Adrenal gland (tissue), 12 donors: ENCODE results near the gene C10orf120. TPM values are rescaled to one million over a fixed set of nuclear protein-coding genes. Genes with fewer than 3 reads are reported as not detected.

ENCODE experiments used
- DNase-seq, 7 donors: peaks; one replicate each; pipeline ENCODE4 v3.0.0-alpha.2; 2019 to 2020
- H3K27ac ChIP-seq, 5 donors: fragments of 200-600 bp; sonication (generic) in 4 of 5; 1 replicate in 3 of 5; 2 replicates in 2 of 5; pipeline versions ENCODE4 v1.5.1 to v1.8.0; 2016 to 2020; ENCODE audit warnings: mild to moderate bottlenecking in 1 of 5
- H3K27me3 ChIP-seq: fragments of 200-600 bp; 2 replicates; pipeline ENCODE4 v1.8.0; 2021
- H3K36me3 ChIP-seq, 2 donors: fragments of 200-600 bp; replicated peaks in 1 of 2; 1 replicate in 1 of 2; 2 replicates in 1 of 2; pipeline versions ENCODE4 v1.5.1 to v1.8.0; 2018 to 2022
- H3K4me1 ChIP-seq, 2 donors: fragments of 200-600 bp; replicated peaks in 1 of 2; 1 replicate in 1 of 2; 2 replicates in 1 of 2; pipeline versions ENCODE4 v1.5.1 to v1.8.0; 2018 to 2021
- H3K4me3 ChIP-seq, 4 donors: fragments of 200-600 bp; sonication (generic) in 3 of 4; one replicate each; pipeline ENCODE4 v1.5.1; 2016 to 2018
- H3K9me3 ChIP-seq, 3 donors: fragments of 200-600 bp; sonication (generic) in 1 of 3; replicated peaks in 1 of 3; 1 replicate in 2 of 3; 2 replicates in 1 of 3; pipeline versions ENCODE4 v1.5.1 to v1.8.0; 2016 to 2021
- POLR2A ChIP-seq, 2 donors: fragments of 450-650 bp; IDR thresholded peaks; one replicate each; pipeline ENCODE4 v1.6.1; 2017; ENCODE audit warnings: antibody characterized with exemption in 2 of 2, mild to moderate bottlenecking in 2 of 2, moderate library complexity in 1 of 2
- WGBS, 4 donors: extraction: QIAGEN DNeasy Blood & Tissue Kit in 2 of 4; methylation state at CpG; one replicate each; pipeline versions ENCODE4 v1.1.5 to v1.1.7; 2013 to 2017; 5-methylcytosine and 5-hydroxymethylcytosine counted together
- intact Hi-C, 2 donors: fragments of 100-400 bp; cut with DNase I; formaldehyde crosslinking; loops; one replicate each; pipeline versions ENCODE4 v1.14.1 to v1.15.0; 2022 to 2023
- polyA plus RNA-seq, 3 donors: library from polyadenylated mRNA; stranded (reverse); fragments of 200-250 nt in 2 of 3; fragments of 350-450 nt in 1 of 3; fragmentation: Illumina TruSeq in 1 of 3; extraction: RNeasy Lipid Tissue Mini Kit (QIAGEN cat#74804) in 1 of 3; gene quantifications; one replicate each; pipeline ENCODE4 v1.2.3, GENCODE V29; 2013 to 2014
- total RNA-seq, 9 donors: library from RNA; depleted of rRNA in 4 of 9; stranded (reverse); fragments of >200 nt in 4 of 9; fragments of 120-200 nt in 1 of 9; fragmentation: NEBNext Ultra II Directional in 1 of 9; extraction: Animal tissue kit (Norgen Biotek cat#: 25700) in 1 of 9; gene quantifications; one replicate each; pipeline versions ENCODE4 v1.1.0 to v1.2.4, GENCODE V29; 2013 to 2023
- TF ChIP-seq, protein P1 (sequence below), 6 experiments: fragments of 450-650 bp in 4 of 6; fragments of 200-600 bp in 2 of 6; sonication (generic) in 1 of 6; IDR thresholded peaks; 1 replicate in 5 of 6; 2 replicates in 1 of 6; pipeline versions ENCODE4 v1.5.1 to v1.8.0; 2016 to 2021; ENCODE audit warnings: antibody characterized with exemption in 6 of 6, mild to moderate bottlenecking in 2 of 6, moderate library complexity in 1 of 6
- donor health status: healthy with polysubstance abuse.
- donor health status: Bipolar disorder and iron deficiency.
- donor health status: DM: yes; HTN: yes; CAD: no.
- donor health status: DM: no; HTN: no; CAD: no.
- donor health status: DM: no; HTN: no; CAD: no.
- donor health status: DM: yes; HTN: yes; CAD: no.

The C10orf120 gene
- total and polyA plus RNA-seq, 12 donors = not detected

- no peak overlapping the region for H3K27ac ChIP-seq
- no peaks in the 10 kb centered on the region for H3K4me1 ChIP-seq
- no peak for TF ChIP-seq POLR2A (IDR thresholded peaks at IDR 0.05)
- TF ChIP-seq, protein P1, sequence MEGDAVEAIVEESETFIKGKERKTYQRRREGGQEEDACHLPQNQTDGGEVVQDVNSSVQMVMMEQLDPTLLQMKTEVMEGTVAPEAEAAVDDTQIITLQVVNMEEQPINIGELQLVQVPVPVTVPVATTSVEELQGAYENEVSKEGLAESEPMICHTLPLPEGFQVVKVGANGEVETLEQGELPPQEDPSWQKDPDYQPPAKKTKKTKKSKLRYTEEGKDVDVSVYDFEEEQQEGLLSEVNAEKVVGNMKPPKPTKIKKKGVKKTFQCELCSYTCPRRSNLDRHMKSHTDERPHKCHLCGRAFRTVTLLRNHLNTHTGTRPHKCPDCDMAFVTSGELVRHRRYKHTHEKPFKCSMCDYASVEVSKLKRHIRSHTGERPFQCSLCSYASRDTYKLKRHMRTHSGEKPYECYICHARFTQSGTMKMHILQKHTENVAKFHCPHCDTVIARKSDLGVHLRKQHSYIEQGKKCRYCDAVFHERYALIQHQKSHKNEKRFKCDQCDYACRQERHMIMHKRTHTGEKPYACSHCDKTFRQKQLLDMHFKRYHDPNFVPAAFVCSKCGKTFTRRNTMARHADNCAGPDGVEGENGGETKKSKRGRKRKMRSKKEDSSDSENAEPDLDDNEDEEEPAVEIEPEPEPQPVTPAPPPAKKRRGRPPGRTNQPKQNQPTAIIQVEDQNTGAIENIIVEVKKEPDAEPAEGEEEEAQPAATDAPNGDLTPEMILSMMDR (IDR thresholded peaks at IDR 0.05) = no peak
- intact Hi-C loops = no loop called here
- no peaks in the 10 kb centered on the region for H3K9me3 ChIP-seq
- peaks cover 10% of the 10 kb centered on the region for H3K27me3 ChIP-seq
- no peak for DNase-seq
- WGBS, 4 donors = 44 to 66% (median 58%) methylated on average over 6 of the region's 6 CpGs
- H3K4me3 ChIP-seq = no peak overlapping the region
- no peaks in the 10 kb centered on the region for H3K36me3 ChIP-seq
Measured at GRCh38 chr10:122730238-122730637, 30.6 kb upstream of the C10orf120 start.

GRCh38 chr10:122729126-122729525, 29.5 kb upstream of the C10orf120 start:
- Histone ChIP-seq H3K4me3 (no peak overlapping the region), H3K4me1 (no peaks in the 10 kb centered on the region), H3K27ac (no peak overlapping the region), H3K36me3 (no peaks in the 10 kb centered on the region), H3K9me3 (no peaks in the 10 kb centered on the region), H3K27me3 (peaks cover 10% of the 10 kb centered on the region)
- DNase-seq = no peak
- intact Hi-C loops = no loop called here
- WGBS, 4 donors = 72 to 77% (median 75%) methylated on average over 8 to 9 of the region's 9 CpGs
- no peak for TF ChIP-seq POLR2A (IDR thresholded peaks at IDR 0.05)
- TF ChIP-seq, protein P1 (IDR thresholded peaks at IDR 0.05) = no peak

DNA sequence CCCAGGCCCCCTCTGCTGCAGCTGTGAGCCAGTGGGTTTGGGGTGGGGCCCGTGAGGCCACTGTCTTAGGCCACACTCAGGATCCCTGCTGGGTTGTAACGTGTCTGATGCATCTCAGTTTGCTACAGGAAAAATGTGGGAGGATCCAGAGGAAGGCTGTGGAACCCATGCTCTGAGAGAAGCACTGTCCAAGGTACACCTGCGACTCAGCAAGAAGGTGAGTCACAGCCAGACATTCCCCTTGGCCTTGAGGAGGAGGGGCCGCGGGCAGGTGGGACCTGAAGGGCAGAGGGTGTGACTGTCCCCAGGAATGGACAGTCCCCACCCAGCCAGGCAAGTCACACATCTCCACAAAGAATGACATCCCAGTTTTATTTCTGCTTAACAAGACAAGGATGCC, 27.8 kb upstream of the C10orf120 start:
- Histone ChIP-seq H3K4me1 (no peaks in the 10 kb centered on the region), H3K27ac (no peak overlapping the region), H3K27me3 (peaks cover 10% of the 10 kb centered on the region), H3K36me3 (no peaks in the 10 kb centered on the region), H3K4me3 (no peak overlapping the region), H3K9me3 (no peaks in the 10 kb centered on the region)
- intact Hi-C loops = no loop called here
- DNase-seq = no peak
- TF ChIP-seq POLR2A (IDR thresholded peaks at IDR 0.05) = no peak
- TF ChIP-seq, protein P1 (IDR thresholded peaks at IDR 0.05) = no peak
- 50 to 62% (median 51%) methylated on average over 1 to 5 of the region's 5 CpGs for WGBS, 4 donors

- DNase-seq = no peak
- Histone ChIP-seq H3K36me3 (no peaks in the 10 kb centered on the region), H3K4me3 (no peak overlapping the region), H3K27ac (no peak overlapping the region), H3K27me3 (peaks cover 10% of the 10 kb centered on the region), H3K9me3 (no peaks in the 10 kb centered on the region), H3K4me1 (no peaks in the 10 kb centered on the region)
- TF ChIP-seq, protein P1 (IDR thresholded peaks at IDR 0.05) = no peak
- no peak for TF ChIP-seq POLR2A (IDR thresholded peaks at IDR 0.05)
- intact Hi-C loops = no loop called here
- 61 to 63% (median 61%) methylated on average over 5 of the region's 5 CpGs for WGBS, 4 donors
Measured at GRCh38 chr10:122725768-122726167, 26.1 kb upstream of the C10orf120 start.
